Neural cell (in vitro differentiated cells): ENCODE results near the gene OR10Z1.

Experiments
- MXI1 ChIP-seq: fragments of 450-650 bp; conservative IDR thresholded peaks from 2 replicates; pipeline ENCODE4 v1.6.1; 2014; ENCODE audit warnings: antibody characterized with exemption, mild to moderate bottlenecking; ENCODE audit not compliant: poor library complexity, severe bottlenecking
- TF ChIP-seq, protein P1 (sequence below): fragments of 450-650 bp; IDR thresholded peaks from 2 replicates; pipeline ENCODE4 v1.5.1; 2014; ENCODE audit warnings: antibody characterized with exemption, mild to moderate bottlenecking, moderate library complexity; ENCODE audit not compliant: poor library complexity, severe bottlenecking

- TF ChIP-seq, protein P1, sequence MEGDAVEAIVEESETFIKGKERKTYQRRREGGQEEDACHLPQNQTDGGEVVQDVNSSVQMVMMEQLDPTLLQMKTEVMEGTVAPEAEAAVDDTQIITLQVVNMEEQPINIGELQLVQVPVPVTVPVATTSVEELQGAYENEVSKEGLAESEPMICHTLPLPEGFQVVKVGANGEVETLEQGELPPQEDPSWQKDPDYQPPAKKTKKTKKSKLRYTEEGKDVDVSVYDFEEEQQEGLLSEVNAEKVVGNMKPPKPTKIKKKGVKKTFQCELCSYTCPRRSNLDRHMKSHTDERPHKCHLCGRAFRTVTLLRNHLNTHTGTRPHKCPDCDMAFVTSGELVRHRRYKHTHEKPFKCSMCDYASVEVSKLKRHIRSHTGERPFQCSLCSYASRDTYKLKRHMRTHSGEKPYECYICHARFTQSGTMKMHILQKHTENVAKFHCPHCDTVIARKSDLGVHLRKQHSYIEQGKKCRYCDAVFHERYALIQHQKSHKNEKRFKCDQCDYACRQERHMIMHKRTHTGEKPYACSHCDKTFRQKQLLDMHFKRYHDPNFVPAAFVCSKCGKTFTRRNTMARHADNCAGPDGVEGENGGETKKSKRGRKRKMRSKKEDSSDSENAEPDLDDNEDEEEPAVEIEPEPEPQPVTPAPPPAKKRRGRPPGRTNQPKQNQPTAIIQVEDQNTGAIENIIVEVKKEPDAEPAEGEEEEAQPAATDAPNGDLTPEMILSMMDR = no peak
- no peak for TF ChIP-seq MXI1
Observed at GRCh38 chr1:158570480-158570879, 34.6 kb upstream of the OR10Z1 start, which contains the start of gene OR6P1.
